Astrocyte of the spinal cord (primary cell): ENCODE measurements around the gene SIPA1L3.

Source experiments
- DNase-seq: peaks from one replicate; pipeline ENCODE4 v3.0.0; 2011; ENCODE audit warnings: low read depth, low spot score
- H3K4me3 ChIP-seq: 2 replicates; pipeline ENCODE4 v1.5.1; 2011; ENCODE audit warnings: low read depth, mild to moderate bottlenecking, low read length, moderate library complexity
- CTCF ChIP-seq: IDR thresholded peaks from 2 replicates; pipeline ENCODE4 v1.5.1; 2012; ENCODE audit warnings: low read depth, mild to moderate bottlenecking, low read length, inconsistent platforms
- in situ Hi-C: cut with HindIII; loops from 2 replicates; pipeline ENCODE4 v1.10.0; 2017; ENCODE audit warnings: low sequenced_read_pairs

The SIPA1L3 gene

GRCh38 chr19:38165335-38165734 is 258.3 kb downstream of the SIPA1L3 start:
- TF ChIP-seq CTCF, result no peak
- no peak for DNase-seq
- no peak overlapping the region for H3K4me3 ChIP-seq
- in situ Hi-C loops, result no loop called here

GRCh38 chr19:38168637-38169036 is 261.6 kb downstream of the SIPA1L3 start:
- no peak for TF ChIP-seq CTCF
- in situ Hi-C loops, result no loop called here
- DNase-seq, result no peak
- H3K4me3 ChIP-seq, result no peak overlapping the region

- DNase-seq, result no peak
- no peak overlapping the region for H3K4me3 ChIP-seq
- TF ChIP-seq CTCF, result no peak
- in situ Hi-C loops, result no loop called here
These were observed 263.3 kb downstream of the SIPA1L3 start for GRCh38 chr19:38170334-38170733.

- TF ChIP-seq CTCF, result no peak
- DNase-seq, result no peak
- H3K4me3 ChIP-seq, result no peak overlapping the region
- in situ Hi-C loops, result no loop called here
These were observed 265.0 kb downstream of the SIPA1L3 start for GRCh38 chr19:38172001-38172400.

GRCh38 chr19:38173291-38174041 is 266.5 kb downstream of the SIPA1L3 start:
- H3K4me3 ChIP-seq, result no peak overlapping the region
- DNase-seq, result peak; percentile 80
- TF ChIP-seq CTCF, result no peak
- in situ Hi-C loops, result no loop called here

- H3K4me3 ChIP-seq, result no peak overlapping the region
- in situ Hi-C loops, result no loop called here
- TF ChIP-seq CTCF, result no peak
- no peak for DNase-seq
These were observed 268.4 kb downstream of the SIPA1L3 start for GRCh38 chr19:38175422-38175821.
